BJ (cell line): ENCODE measurements around the gene SERPINA3. TPM values are rescaled to one million over a fixed set of nuclear protein-coding genes. Genes with fewer than 3 reads are reported as not detected.
A peak's percentile ranks its signal among the peaks of the same experiment; 100 is the strongest.
"Not testable (repeated sequence)": the region's sequence is repeated elsewhere in the genome, so short reads cannot be mapped to it uniquely, and the experiment has no call there.

Experiments used
- CTCF ChIA-PET: fragments of 350-600 bp; formaldehyde crosslinking; extraction: SDS; loops from one replicate; lab custom pipeline; 2021; ENCODE audit warnings: antibody characterized with exemption, inconsistent platforms; lab: Yijun Ruan, JAX
- POLR2A ChIA-PET: fragments of 300-600 bp; sonication (Branson Sonifier 250); formaldehyde crosslinking; extraction: SDS; loops from one replicate; lab custom pipeline; 2021; ENCODE audit warnings: antibody characterized with exemption; lab: Charles Lee
- DNase-seq: peaks from one replicate; pipeline ENCODE4 v3.0.0-alpha.2; 2011; ENCODE audit warnings: low read depth
- H3K27me3 ChIP-seq: 2 replicates; pipeline ENCODE4 v1.6.0; 2011; ENCODE audit warnings: low read length; ENCODE audit not compliant: control insufficient read depth, insufficient read depth
- H3K36me3 ChIP-seq: 2 replicates; pipeline ENCODE4 v1.5.1; 2011; ENCODE audit warnings: low read length; ENCODE audit not compliant: control insufficient read depth, insufficient read depth
- H3K4me3 ChIP-seq: 2 replicates; pipeline ENCODE4 v1.5.1; 2011; ENCODE audit warnings: low read depth, mild to moderate bottlenecking, control low read depth, low read length
- polyA plus RNA-seq: library from polyadenylated mRNA; depleted of rRNA; stranded (reverse); fragments of >200 nt; gene quantifications from 2 replicates; pipeline ENCODE4 v1.2.3, GENCODE V29; 2011
- TF ChIP-seq, protein P1 (sequence below): IDR thresholded peaks from 2 replicates; pipeline ENCODE4 v1.5.1; 2011; ENCODE audit warnings: low read depth, mild to moderate bottlenecking, control low read depth, inconsistent platforms, low read length, moderate library complexity; ENCODE audit not compliant: insufficient read depth

Gene SERPINA3
- polyA plus RNA-seq, 1 experiment: 0.91 TPM

DNA sequence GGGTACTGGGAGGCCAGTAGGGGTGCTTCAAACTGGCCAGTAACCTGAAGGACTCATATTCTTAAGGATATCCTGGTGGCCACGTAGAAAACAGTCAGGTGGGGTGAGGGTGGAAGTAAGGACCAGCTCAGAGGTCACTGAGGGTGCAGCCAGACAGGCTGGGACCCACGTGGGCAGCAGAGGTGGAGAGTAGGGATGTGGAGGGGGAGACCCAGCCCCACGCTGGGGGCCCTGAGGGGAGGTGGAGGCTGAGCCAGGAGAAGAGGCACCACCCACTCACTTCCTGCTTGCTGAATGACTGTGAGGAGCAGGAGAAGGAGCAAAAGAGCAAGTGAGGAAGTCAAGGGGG lies 12.6 kb upstream of the SERPINA3 start:
- TF ChIP-seq, protein P1, sequence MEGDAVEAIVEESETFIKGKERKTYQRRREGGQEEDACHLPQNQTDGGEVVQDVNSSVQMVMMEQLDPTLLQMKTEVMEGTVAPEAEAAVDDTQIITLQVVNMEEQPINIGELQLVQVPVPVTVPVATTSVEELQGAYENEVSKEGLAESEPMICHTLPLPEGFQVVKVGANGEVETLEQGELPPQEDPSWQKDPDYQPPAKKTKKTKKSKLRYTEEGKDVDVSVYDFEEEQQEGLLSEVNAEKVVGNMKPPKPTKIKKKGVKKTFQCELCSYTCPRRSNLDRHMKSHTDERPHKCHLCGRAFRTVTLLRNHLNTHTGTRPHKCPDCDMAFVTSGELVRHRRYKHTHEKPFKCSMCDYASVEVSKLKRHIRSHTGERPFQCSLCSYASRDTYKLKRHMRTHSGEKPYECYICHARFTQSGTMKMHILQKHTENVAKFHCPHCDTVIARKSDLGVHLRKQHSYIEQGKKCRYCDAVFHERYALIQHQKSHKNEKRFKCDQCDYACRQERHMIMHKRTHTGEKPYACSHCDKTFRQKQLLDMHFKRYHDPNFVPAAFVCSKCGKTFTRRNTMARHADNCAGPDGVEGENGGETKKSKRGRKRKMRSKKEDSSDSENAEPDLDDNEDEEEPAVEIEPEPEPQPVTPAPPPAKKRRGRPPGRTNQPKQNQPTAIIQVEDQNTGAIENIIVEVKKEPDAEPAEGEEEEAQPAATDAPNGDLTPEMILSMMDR: no peak
- no peak for DNase-seq
- CTCF ChIA-PET: interaction anchor here (0.9 to 1.9 kb wide), 3 partner anchors 24 to 113 kb away, joined by 3 to 4 read pairs (median 3); no protein-coding TSS in a partner anchor
- Histone ChIP-seq H3K27me3 (no peaks in the 10 kb centered on the region; the same call in 1 of the 2 replicates), H3K4me3 (no peak overlapping the region), H3K36me3 (no peaks in the 10 kb centered on the region)
- POLR2A ChIA-PET: no interaction called here

DNA sequence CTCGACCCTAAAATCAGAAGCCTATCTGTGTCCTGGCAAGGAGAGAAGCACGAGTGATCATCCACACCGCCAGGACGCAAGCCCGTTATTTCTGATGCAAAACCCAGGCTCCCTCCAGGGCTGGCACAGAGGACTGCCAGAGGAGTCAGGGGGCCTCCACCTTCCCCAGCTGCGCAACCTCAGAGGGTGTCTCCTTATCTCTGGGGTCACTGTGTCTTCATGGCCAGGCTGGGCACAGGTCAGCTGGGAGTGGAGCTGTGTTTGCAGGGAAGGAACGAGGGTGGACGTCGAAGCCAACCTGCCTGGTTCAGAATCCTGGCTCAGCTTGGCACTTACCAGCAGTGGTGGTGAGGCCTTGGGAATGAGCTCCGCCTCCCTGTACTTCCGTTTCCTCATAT lies 12.0 kb upstream of the SERPINA3 start:
- POLR2A ChIA-PET: interaction anchor here (0.7 kb wide), 1 partner anchor 29 kb away, joined by 13 read pairs; no protein-coding TSS in a partner anchor
- Histone ChIP-seq H3K27me3 (no peaks in the 10 kb centered on the region; the same call in 1 of the 2 replicates), H3K4me3 (no peak overlapping the region), H3K36me3 (no peaks in the 10 kb centered on the region)
- TF ChIP-seq, protein P1: no peak
- DNase-seq: no peak
- CTCF ChIA-PET: interaction anchor here (0.6 kb wide), 1 partner anchor 44 kb away, joined by 3 read pairs; no protein-coding TSS in a partner anchor

DNA sequence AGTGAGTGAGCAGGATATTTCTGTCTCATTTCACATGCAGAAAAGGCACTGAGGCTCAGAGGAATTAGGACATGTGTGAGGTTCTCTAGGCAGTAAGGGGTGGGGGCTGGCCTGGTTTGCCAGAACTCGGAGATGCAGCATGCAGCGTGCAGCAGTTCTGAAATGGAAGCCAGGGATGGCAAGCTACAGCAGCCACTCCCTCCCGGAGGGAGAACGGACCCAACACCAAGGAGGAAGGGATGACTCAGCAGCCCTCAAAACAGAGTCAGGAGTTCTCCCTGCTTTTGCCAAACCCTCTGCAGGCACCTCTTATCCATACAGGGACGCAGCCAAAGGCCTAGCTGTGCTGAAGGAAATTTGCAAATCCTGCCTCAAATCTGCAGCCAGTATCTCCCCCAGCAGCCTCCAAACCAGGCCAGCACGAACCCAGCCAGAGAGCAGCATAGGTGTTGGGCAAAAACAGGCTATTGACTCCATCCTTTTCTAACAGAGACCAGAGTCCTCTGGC lies 10.3 kb upstream of the SERPINA3 start:
- CTCF ChIA-PET: no interaction called here
- POLR2A ChIA-PET: no interaction called here
- peak; percentile 46 for DNase-seq
- Histone ChIP-seq H3K36me3 (no peaks in the 10 kb centered on the region), H3K27me3 (no peaks in the 10 kb centered on the region; the same call in 1 of the 2 replicates), H3K4me3 (no peak overlapping the region)
- TF ChIP-seq, protein P1: no peak

DNA sequence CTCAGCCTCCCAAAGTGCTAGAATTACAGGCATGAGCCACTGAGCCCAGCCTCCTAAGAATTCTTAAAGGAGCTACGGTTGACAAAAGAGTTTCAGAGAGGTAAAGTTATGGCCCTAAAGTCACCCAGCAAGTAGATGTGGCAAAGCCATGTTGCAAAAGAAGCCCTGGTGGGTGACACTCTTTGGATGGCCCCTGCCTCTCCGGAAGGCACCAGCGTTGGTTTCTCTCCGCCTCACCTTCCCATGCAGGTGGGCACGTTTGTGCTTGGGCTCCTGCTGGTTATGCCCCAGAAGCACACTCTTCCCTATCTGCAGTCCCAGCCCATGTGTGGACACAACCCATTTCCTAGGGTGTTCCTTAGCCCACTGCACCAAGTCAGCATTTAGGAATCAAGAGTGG lies 9.5 kb upstream of the SERPINA3 start:
- Histone ChIP-seq H3K36me3 (no peaks in the 10 kb centered on the region), H3K4me3 (no peak overlapping the region), H3K27me3 (no peaks in the 10 kb centered on the region; the same call in 1 of the 2 replicates)
- TF ChIP-seq, protein P1: no peak
- ChIA-PET POLR2A (no interaction called here), CTCF (interaction anchor here (1.3 kb wide), 1 partner anchor 10 kb away, joined by 4 read pairs; no protein-coding TSS in a partner anchor)
- no peak for DNase-seq

DNA sequence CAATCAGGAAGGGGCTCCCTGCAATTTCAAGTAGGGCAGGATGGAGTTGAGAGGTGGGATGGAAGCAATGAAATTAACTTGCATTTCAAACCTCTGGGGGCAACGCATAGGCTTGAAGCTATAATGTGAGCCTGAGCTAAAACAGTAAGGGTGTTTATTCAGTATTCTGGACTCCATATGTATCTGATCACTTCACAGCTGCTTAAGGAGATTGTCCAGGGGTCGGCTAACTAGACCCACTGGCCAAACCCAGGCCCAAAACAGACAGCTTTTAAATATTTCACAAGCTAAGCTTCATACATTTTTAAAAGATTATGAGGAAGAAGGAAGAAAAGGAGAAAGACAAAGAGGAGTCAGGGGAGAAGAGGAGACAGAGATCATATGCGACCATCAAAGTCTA lies 6.8 kb upstream of the SERPINA3 start:
- ChIA-PET CTCF (no interaction called here), POLR2A (no interaction called here)
- TF ChIP-seq, protein P1: no peak
- H3K4me3 ChIP-seq: no peak overlapping the region
- H3K36me3 ChIP-seq: no peaks in the 10 kb centered on the region
- no peak for DNase-seq
- no peaks in the 10 kb centered on the region for H3K27me3 ChIP-seq

DNA sequence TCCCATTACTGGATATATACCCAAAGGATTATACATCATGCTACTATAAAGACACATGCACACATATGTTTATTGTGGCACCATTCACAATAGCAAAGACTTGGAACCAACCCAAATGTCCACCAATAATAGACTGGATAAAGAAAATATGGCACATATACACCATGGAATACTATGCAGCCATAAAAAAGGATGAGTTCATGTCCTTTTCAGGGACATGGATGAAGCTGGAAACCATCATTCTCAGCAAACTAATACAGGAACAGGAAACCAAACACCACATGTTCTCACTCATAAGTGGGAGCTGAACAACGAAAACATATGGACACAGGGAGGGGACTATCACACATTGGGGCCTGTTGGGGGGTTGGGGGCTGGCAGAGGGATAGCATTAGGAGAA lies 3.2 kb upstream of the SERPINA3 start:
- H3K4me3 ChIP-seq, DNase-seq, H3K36me3 ChIP-seq, POLR2A ChIA-PET, H3K27me3 ChIP-seq: not testable (repeated sequence)
- CTCF ChIA-PET: interaction anchor here (0.7 kb wide), 1 partner anchor 836 kb away, joined by 3 read pairs; no protein-coding TSS in a partner anchor
